H54 (cell line): ENCODE measurements around the gene THAP11.
A peak's percentile ranks its signal among the peaks of the same experiment; 100 is the strongest.

ENCODE experiments used
- DNase-seq: peaks from one replicate; pipeline ENCODE4 v3.0.0; 2011; ENCODE audit warnings: low spot score, mixed read lengths; ENCODE audit not compliant: insufficient read length
- FAIRE-seq: peaks from 3 replicates; lab custom pipeline; 2011; peaks lifted over from hg19 to GRCh38; lab: Jason Lieb, UNC
- POLR2A ChIP-seq: IDR thresholded peaks from 2 replicates; pipeline ENCODE4 v1.6.1; 2011; ENCODE audit warnings: low read depth, mild to moderate bottlenecking, low read length

Gene THAP11

GRCh38 chr16:67880584-67880983 lies 38.5 kb downstream of the THAP11 start:
- no peak for FAIRE-seq

GRCh38 chr16:67881621-67882161 lies 39.6 kb downstream of the THAP11 start:
- no peak for FAIRE-seq
- DNase-seq, result no peak
- TF ChIP-seq POLR2A, result no peak

More at GRCh38 chr16:67880584-67880983, 38.5 kb downstream of the THAP11 start:
- no peak for DNase-seq
- TF ChIP-seq POLR2A, result no peak

- FAIRE-seq (no peak), DNase-seq (no peak)
- TF ChIP-seq POLR2A, result no peak
Measured at GRCh38 chr16:67882374-67883145, 40.4 kb downstream of the THAP11 start.

DNA sequence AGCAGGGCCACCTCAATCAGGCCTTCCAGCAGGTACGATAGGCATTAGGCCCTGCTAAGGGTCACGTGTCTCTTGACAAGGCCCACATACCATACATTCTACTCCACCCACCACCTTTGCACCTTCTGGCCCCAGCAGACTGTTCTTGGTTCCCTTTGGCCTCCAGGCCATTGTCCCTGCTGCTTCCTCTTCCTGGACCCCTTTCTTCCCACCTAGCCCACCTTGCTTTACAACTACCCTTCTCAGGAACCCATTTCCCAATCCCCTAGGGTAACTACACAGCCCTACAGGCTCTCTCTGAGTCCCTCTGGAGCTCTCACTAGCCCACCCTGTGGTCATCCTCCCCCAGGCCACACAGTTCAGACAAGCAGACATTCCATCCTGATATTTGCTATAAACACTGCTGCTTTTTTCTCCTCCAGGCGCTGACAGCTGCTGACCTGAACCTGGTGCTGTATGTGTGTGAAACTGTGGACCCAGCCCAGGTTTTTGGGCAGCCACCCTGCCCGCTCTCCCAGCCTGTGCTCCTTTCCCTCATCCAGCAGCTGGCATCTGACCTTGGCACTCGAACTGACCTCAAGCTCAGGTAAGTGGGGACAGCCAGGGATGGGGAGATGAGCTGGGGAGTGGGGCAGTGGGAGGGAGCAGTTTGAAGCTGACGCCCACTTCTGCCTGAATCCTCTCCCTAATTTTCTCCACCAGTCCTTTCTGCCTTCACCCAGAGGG lies 41.2 kb downstream of the THAP11 start:
- DNase-seq (no peak), FAIRE-seq (no peak)
- no peak for TF ChIP-seq POLR2A

DNA sequence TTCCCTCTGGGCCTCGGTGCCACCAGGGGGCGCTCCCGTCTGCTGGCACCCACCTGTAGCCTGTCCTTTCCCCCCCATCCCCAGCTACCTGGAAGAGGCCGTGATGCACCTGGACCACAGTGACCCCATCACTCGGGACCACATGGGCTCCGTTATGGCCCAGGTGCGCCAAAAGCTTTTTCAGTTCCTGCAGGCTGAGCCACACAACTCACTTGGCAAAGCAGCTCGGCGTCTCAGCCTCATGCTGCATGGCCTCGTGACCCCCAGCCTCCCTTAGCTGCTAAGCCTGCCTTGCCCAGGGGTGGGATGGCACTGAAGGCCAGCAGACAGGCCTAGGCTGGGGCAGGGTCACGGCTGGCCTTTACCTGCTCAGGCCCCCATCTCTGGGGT lies 41.7 kb downstream of the THAP11 start:
- no peak for TF ChIP-seq POLR2A
- peak; percentile 49 for DNase-seq
- no peak for FAIRE-seq

DNA sequence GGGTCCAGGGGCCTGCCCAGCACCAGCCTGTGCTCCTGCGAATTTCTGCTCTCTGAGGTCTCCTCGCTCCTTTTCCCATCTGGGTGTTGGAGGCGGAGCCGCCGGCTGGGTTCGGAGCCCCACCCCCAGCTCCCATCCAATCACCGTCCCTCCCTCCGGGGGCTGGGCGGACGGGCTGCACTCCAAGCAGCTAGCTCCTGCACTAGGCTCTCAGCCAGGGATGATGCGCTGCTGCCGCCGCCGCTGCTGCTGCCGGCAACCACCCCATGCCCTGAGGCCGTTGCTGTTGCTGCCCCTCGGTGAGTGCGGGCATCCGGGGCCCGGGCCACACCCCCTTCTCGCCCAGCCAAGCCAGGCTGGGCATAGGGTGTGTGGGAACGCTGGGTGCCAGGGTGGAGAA lies 42.6 kb downstream of the THAP11 start, which contains the start of gene NRN1L:
Gene NRN1L, plus strand, starts transcription at position 202 of the 400 bp plus-strand sequence. Its CDS starts 19 bp downstream, at position 221.
- no peak for FAIRE-seq
- no peak for TF ChIP-seq POLR2A

DNA sequence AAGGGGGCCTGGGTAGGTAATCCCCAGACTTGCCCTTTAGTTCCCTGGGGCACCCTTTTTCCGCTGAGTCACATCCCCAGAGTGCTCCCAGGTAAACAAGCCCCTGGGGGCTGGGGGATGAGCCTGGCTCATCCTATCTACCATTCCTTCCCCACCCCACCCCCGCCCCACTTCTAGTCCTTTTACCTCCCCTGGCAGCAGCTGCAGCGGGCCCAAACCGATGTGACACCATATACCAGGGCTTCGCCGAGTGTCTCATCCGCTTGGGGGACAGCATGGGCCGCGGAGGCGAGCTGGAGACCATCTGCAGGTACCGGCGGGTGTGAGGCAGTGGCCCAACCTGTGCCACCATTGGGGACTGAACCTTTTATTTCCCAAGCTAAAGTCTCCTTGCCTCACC lies 43.4 kb downstream of the THAP11 start:
- no peak for FAIRE-seq
- no peak for TF ChIP-seq POLR2A
- no peak for DNase-seq

More for the DNA sequence above, 42.6 kb downstream of the THAP11 start, which contains the start of gene NRN1L:
- peak; percentile 59 for DNase-seq

- DNase-seq, result no peak
- no peak for FAIRE-seq
- no peak for TF ChIP-seq POLR2A
Measured at GRCh38 chr16:67885976-67886375, 43.9 kb downstream of the THAP11 start.

GRCh38 chr16:67886387-67886786 lies 44.3 kb downstream of the THAP11 start:
- no peak for DNase-seq
- TF ChIP-seq POLR2A, result no peak
- no peak for FAIRE-seq

DNA sequence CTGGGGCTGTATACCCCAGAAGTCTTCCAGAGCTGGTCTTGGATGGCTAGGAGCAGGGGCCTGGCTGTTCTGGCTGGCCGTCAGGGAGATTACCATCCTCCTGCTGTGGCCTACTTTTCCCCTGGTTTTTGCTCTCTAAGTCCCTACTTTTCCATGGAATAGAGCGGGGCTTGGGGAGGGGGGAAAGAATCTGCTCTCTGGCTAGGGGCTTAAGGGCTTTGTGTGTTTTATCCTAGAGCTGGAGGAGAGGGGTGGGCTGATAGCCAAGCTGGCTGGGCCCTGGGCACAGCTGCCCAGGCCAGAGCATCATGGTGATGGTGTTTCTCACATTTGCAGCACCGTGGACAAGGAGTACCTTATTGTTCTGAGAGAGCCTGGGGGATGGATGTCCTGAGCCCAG lies 46.2 kb downstream of the THAP11 start:
- no peak for TF ChIP-seq POLR2A
- DNase-seq, result no peak
- FAIRE-seq, result no peak

DNA sequence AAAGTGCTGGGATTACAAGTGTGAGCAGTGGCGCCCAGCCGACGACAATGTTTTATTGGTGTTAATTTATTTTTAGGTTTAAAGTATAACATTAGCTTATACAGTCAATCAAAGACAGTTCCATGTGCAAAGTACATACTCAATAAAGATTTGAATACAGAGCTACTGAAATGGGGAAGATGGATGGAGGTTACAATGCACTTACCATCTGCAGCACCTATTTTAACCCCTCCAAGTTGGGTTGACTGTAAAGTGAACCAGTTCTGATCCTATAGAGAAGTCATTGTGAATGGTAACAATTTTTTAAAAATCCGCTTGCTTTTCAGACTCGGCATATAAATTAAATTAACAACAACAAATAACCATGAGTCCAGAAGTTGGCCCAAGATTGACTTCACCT lies 50.3 kb downstream of the THAP11 start:
- no peak for DNase-seq
- no peak for FAIRE-seq
- no peak for TF ChIP-seq POLR2A

DNA sequence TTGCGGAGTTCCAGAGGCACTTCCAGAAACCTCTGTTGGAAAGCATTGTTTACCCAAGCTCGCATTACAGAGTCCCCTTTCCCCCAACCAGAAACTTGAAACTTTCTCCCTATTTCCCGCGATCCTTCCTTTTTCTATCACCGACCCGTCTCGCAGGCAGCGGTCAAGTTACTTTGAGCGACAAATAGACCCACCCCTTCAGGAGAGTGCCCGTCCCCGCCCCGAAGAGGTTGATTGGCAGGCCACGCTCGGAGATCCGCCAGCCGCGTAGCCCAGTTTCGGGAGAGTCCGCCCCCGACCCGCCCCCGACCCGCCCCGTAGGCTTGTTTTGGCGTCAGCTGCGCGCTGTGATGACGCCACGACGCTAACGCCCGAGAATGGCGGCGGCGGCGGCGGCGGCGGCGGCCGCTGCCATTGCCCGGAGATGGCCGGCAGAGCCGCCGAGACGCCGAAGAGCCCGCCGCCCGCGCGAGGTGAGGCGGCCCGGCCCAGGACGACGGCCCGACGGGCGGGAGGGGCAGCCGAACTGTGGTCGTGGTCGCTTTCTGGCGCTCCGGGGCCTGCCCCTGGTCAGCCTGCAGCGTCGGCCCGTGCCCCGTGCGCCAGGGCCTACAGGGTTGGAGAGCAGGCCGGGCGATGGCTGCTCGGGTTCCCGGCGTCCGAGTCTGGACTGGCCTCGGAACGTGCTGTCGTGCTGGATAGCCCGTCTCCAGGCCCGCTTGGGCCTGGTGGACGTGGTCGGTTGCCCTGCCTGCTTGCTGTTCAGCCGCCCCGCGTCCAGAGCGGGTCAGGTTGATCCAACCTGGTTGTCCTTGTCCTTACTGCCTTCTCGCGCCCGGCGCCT lies 51.0 kb downstream of the THAP11 start, which contains the start of gene PSKH1:
Gene PSKH1, plus strand, starts transcription at position 356 of the 844 bp plus-strand sequence. CDS start 15,496 bp downstream, outside the sequence.
- FAIRE-seq (no peak), DNase-seq (peak; percentile 96)
- TF ChIP-seq POLR2A, result peak; percentile 30; the same call in 1 of the 2 replicates
